HG03354 (cell line): ENCODE data around the gene CYBRD1.

Experiments used
- ATAC-seq: cut with Tn5 transposase; IDR thresholded peaks from one replicate; pipeline ENCODE4 v1.9.1; 2021; ENCODE audit warnings: mild to moderate bottlenecking; ENCODE audit not compliant: unreplicated experiment, poor library complexity, severe bottlenecking

Gene CYBRD1

GRCh38 chr2:171550613-171551012, 28.3 kb downstream of the CYBRD1 start:
- ATAC-seq: no peak

- ATAC-seq: no peak
Measured at GRCh38 chr2:171551836-171552235, 29.6 kb downstream of the CYBRD1 start.

- ATAC-seq: no peak
Measured at GRCh38 chr2:171553236-171553635, 31.0 kb downstream of the CYBRD1 start.

GRCh38 chr2:171553858-171554257, 31.6 kb downstream of the CYBRD1 start:
- no peak for ATAC-seq

GRCh38 chr2:171554991-171555615, 32.8 kb downstream of the CYBRD1 start:
- no peak for ATAC-seq

- no peak for ATAC-seq
Measured at GRCh38 chr2:171557363-171557762, 35.1 kb downstream of the CYBRD1 start.

- ATAC-seq: no peak
Measured at GRCh38 chr2:171563301-171563700, 41.0 kb downstream of the CYBRD1 start.

GRCh38 chr2:171564463-171564862, 42.2 kb downstream of the CYBRD1 start:
- ATAC-seq: no peak

GRCh38 chr2:171566057-171566456, 43.8 kb downstream of the CYBRD1 start:
- ATAC-seq: no peak

- no peak for ATAC-seq
Measured at GRCh38 chr2:171566753-171567152, 44.5 kb downstream of the CYBRD1 start.

GRCh38 chr2:171568089-171568488, 45.8 kb downstream of the CYBRD1 start:
- no peak for ATAC-seq

- ATAC-seq: no peak
Measured at GRCh38 chr2:171571721-171572120, 49.4 kb downstream of the CYBRD1 start.

- peak; percentile 92 for ATAC-seq
Measured at GRCh38 chr2:171574149-171574795, 52.0 kb downstream of the CYBRD1 start.

GRCh38 chr2:171575606-171576005, 53.3 kb downstream of the CYBRD1 start:
- no peak for ATAC-seq

- no peak for ATAC-seq
Measured at GRCh38 chr2:171578127-171578803, 56.0 kb downstream of the CYBRD1 start.

- no peak for ATAC-seq
Measured at GRCh38 chr2:171579481-171579880, 57.2 kb downstream of the CYBRD1 start.

GRCh38 chr2:171583566-171583965, 61.3 kb downstream of the CYBRD1 start:
- no peak for ATAC-seq

- no peak for ATAC-seq
Measured at GRCh38 chr2:171584001-171584400, 61.7 kb downstream of the CYBRD1 start.

- no peak for ATAC-seq
Measured at GRCh38 chr2:171587132-171587531, 64.9 kb downstream of the CYBRD1 start.

- no peak for ATAC-seq
Measured at GRCh38 chr2:171587567-171587966, 65.3 kb downstream of the CYBRD1 start.

- no peak for ATAC-seq
Measured at GRCh38 chr2:171590116-171590515, 67.8 kb downstream of the CYBRD1 start.
